ENCODE results near the gene ATRX.
"Not testable (repeated sequence)": the region's sequence is repeated elsewhere in the genome, so short reads cannot be mapped to it uniquely, and the experiment has no call there.

The ATRX gene

GRCh38 chrX:77723681-77724080, 62.3 kb downstream of the ATRX start:
- TF ChIP-seq POLR2AphosphoS5 (IDR thresholded peaks at IDR 0.05; ENCODE audit: low read depth, low read length): no peak
- TF ChIP-seq POLR2A (IDR thresholded peaks at IDR 0.05; ENCODE audit: low read depth, low read length): no peak
- no peak for TF ChIP-seq TAF1 (IDR thresholded peaks at IDR 0.05; ENCODE audit: borderline replicate concordance, low read depth, low read length)
- FAIRE-seq: no peak
- no peak for DNase-seq (ENCODE audit: insufficient read length)

- DNase-seq (ENCODE audit: insufficient read length): no peak
- no peak for FAIRE-seq
- no peak for TF ChIP-seq TAF1 (IDR thresholded peaks at IDR 0.05; ENCODE audit: borderline replicate concordance, low read depth, low read length)
- no peak for TF ChIP-seq POLR2AphosphoS5 (IDR thresholded peaks at IDR 0.05; ENCODE audit: low read depth, low read length)
- no peak for TF ChIP-seq POLR2A (IDR thresholded peaks at IDR 0.05; ENCODE audit: low read depth, low read length)
Observed at GRCh38 chrX:77719388-77719787, 66.6 kb downstream of the ATRX start.

GRCh38 chrX:77704881-77705280, 81.1 kb downstream of the ATRX start:
- FAIRE-seq (no peak), DNase-seq (ENCODE audit: insufficient read length) (no peak)
- no peak for TF ChIP-seq POLR2AphosphoS5 (IDR thresholded peaks at IDR 0.05; ENCODE audit: low read depth, low read length)
- TF ChIP-seq POLR2A (IDR thresholded peaks at IDR 0.05; ENCODE audit: low read depth, low read length): no peak
- no peak for TF ChIP-seq TAF1 (IDR thresholded peaks at IDR 0.05; ENCODE audit: borderline replicate concordance, low read depth, low read length)

DNA sequence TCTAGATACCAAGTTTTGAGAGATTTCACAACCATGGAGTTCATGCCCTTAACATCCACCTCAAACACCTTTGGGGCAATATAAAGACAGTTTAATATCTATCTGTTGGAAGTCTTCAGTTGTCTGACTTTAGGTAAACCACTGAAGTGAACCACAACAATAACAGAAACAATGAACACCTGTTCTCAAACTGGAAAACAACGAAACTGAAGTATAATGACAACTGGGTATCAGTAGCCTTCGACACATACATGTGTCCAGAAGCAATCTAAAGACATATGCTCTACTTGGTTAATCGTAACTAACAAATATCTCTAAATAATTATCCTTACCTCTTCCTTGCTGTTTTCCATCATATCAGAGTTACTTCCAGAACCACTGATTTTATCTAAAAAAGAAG, 87.8 kb downstream of the ATRX start:
- FAIRE-seq (no peak), DNase-seq (ENCODE audit: insufficient read length) (no peak)
- TF ChIP-seq TAF1 (IDR thresholded peaks at IDR 0.05; ENCODE audit: borderline replicate concordance, low read depth, low read length) (no peak), POLR2AphosphoS5 (IDR thresholded peaks at IDR 0.05; ENCODE audit: low read depth, low read length) (no peak), POLR2A (IDR thresholded peaks at IDR 0.05; ENCODE audit: low read depth, low read length) (no peak)

DNA sequence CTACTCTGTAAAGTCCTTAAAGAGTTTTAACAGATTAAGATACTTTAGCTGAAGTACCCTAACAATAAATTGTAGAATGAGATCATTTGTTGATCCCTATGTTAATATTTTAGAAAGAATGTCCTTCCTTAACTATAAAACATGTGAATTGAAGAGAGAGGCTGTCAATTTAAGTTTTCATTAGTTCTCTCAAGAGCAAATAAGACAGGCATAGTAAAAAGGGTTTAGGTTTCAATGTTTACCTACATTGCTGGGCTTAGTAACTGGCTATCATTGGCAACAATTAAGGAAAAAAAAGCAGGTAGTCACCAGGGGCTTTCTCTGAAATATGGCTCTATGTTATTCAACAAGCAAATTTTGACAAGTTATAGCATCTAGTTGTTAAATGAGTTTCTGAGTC, 91.5 kb downstream of the ATRX start:
- TF ChIP-seq TAF1 (IDR thresholded peaks at IDR 0.05; ENCODE audit: borderline replicate concordance, low read depth, low read length) (no peak), POLR2A (IDR thresholded peaks at IDR 0.05; ENCODE audit: low read depth, low read length) (no peak), POLR2AphosphoS5 (IDR thresholded peaks at IDR 0.05; ENCODE audit: low read depth, low read length) (no peak)
- DNase-seq (ENCODE audit: insufficient read length): no peak
- FAIRE-seq: no peak

DNA sequence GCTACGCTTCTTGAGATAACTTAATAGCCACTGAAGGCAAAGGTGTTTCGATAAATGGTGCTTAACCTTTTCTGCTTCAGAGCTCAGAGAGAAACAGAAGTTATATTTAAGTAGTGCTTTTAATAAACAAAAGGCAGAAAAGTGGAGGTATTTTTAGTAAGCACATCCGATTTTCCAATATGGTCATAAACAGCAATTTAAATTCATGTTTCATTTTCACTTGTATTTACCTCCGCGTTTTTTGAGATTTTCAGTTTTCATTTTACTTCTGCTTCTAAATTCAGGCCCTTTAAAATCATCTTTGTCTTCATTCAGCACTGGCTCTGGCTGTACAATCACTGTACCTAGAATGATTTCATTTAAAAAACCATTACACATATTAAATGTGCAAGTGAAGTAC, 92.4 kb downstream of the ATRX start:
- no peak for TF ChIP-seq POLR2A (IDR thresholded peaks at IDR 0.05; ENCODE audit: low read depth, low read length)
- no peak for TF ChIP-seq POLR2AphosphoS5 (IDR thresholded peaks at IDR 0.05; ENCODE audit: low read depth, low read length)
- DNase-seq (ENCODE audit: insufficient read length) (no peak), FAIRE-seq (no peak)

- no peak for DNase-seq (ENCODE audit: insufficient read length)
- peak; percentile 14 for FAIRE-seq
- no peak for TF ChIP-seq POLR2AphosphoS5 (IDR thresholded peaks at IDR 0.05; ENCODE audit: low read depth, low read length)
- no peak for TF ChIP-seq POLR2A (IDR thresholded peaks at IDR 0.05; ENCODE audit: low read depth, low read length)
- TF ChIP-seq TAF1 (IDR thresholded peaks at IDR 0.05; ENCODE audit: borderline replicate concordance, low read depth, low read length): no peak
Observed at GRCh38 chrX:77691916-77692315, 94.1 kb downstream of the ATRX start.

GRCh38 chrX:77689376-77689775, 96.6 kb downstream of the ATRX start:
- TF ChIP-seq POLR2A (IDR thresholded peaks at IDR 0.05; ENCODE audit: low read depth, low read length) (no peak), TAF1 (IDR thresholded peaks at IDR 0.05; ENCODE audit: borderline replicate concordance, low read depth, low read length) (no peak)
- FAIRE-seq (no peak), DNase-seq (ENCODE audit: insufficient read length) (no peak)

DNA sequence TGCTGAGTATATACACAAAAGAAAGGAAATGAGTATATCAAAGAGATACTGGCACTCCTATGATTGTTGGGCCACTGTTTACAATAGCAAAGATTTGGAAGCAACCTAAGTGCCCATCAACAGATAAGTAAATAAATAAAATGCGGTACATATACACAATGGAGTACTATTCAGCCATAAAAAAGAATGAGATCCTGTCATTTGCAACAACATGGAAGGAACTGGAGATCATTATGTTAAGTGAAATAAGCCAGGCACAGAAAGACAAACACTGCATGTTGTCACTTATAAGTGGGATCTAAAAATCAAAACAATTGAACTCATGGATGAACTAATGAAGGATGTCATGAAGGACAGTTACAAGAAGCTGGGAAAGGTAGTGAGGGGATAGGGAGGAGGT, 100.3 kb downstream of the ATRX start:
- FAIRE-seq; DNase-seq (ENCODE audit: insufficient read length): not testable (repeated sequence)

GRCh38 chrX:77679144-77679543, 106.9 kb downstream of the ATRX start:
- no peak for TF ChIP-seq POLR2AphosphoS5 (IDR thresholded peaks at IDR 0.05; ENCODE audit: low read depth, low read length)
- no peak for TF ChIP-seq TAF1 (IDR thresholded peaks at IDR 0.05; ENCODE audit: borderline replicate concordance, low read depth, low read length)
- TF ChIP-seq POLR2A (IDR thresholded peaks at IDR 0.05; ENCODE audit: low read depth, low read length): no peak
- DNase-seq (ENCODE audit: insufficient read length): no peak
- FAIRE-seq: no peak

DNA sequence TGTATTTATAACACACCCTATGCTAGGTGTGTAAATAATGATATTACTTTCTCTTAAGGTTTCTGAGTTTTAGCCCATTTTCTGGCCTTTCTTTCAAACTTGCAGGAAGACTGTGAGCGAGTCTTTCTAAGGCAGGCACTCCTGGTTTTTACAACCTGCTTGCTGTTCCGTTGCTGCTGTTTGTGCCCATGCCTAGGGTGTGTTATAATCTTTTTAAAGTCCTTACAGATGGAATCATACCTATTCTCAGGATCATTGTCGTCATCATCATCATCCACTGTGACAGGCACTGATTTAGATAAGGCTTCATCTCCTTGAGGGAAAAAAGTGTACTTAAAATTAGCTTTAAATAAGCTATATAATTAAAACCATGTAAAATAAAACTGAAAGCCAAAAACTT, 110.0 kb downstream of the ATRX start:
- DNase-seq (ENCODE audit: insufficient read length): no peak
- no peak for FAIRE-seq
- TF ChIP-seq POLR2AphosphoS5 (IDR thresholded peaks at IDR 0.05; ENCODE audit: low read depth, low read length) (no peak), TAF1 (IDR thresholded peaks at IDR 0.05; ENCODE audit: borderline replicate concordance, low read depth, low read length) (no peak), POLR2A (IDR thresholded peaks at IDR 0.05; ENCODE audit: low read depth, low read length) (no peak)

- FAIRE-seq: no peak
Observed at GRCh38 chrX:77668391-77669237, 117.4 kb downstream of the ATRX start.

More at GRCh38 chrX:77668391-77669237, 117.4 kb downstream of the ATRX start:
- no peak for DNase-seq (ENCODE audit: insufficient read length)
- TF ChIP-seq POLR2A (IDR thresholded peaks at IDR 0.05; ENCODE audit: low read depth, low read length) (no peak), POLR2AphosphoS5 (IDR thresholded peaks at IDR 0.05; ENCODE audit: low read depth, low read length) (no peak), TAF1 (IDR thresholded peaks at IDR 0.05; ENCODE audit: borderline replicate concordance, low read depth, low read length) (no peak)

Measured in GM12892 (cell line).